GM12878 (cell line): Measurements from ENCODE around the gene PRMT5. TPM values are rescaled to one million over a fixed set of nuclear protein-coding genes. Genes with fewer than 3 reads are reported as not detected.

Experiments
- BMI1 ChIP-seq: fragments of 450-650 bp; IDR thresholded peaks from 2 replicates; pipeline ENCODE4 v1.6.1; 2016; ENCODE audit warnings: mild to moderate bottlenecking, moderate library complexity, borderline replicate concordance
- CHD1 ChIP-seq: IDR thresholded peaks from 2 replicates; pipeline ENCODE4 v1.6.1; 2012; ENCODE audit warnings: low read depth, low read length, improper control_type of control experiment
- EGR1 ChIP-seq, 2 experiments: IDR thresholded peaks; 1 replicate in 1 of 2; 2 replicates in 1 of 2; pipeline ENCODE4 v1.6.1; 2011 to 2012; ENCODE audit warnings: low read depth in 2 of 2, low read length in 2 of 2, borderline replicate concordance in 1 of 2, mild to moderate bottlenecking in 1 of 2, moderate library complexity in 1 of 2
- ELK1 ChIP-seq: IDR thresholded peaks from 2 replicates; pipeline ENCODE4 v1.6.1; 2012; ENCODE audit warnings: low read depth, low read length, improper control_type of control experiment
- ESRRA ChIP-seq: IDR thresholded peaks from 2 replicates; pipeline ENCODE4 v1.6.1; 2012; ENCODE audit warnings: mild to moderate bottlenecking, low read length, improper control_type of control experiment
- HCFC1 ChIP-seq: fragments of 150-350 bp; IDR thresholded peaks from 2 replicates; pipeline ENCODE4 v1.6.1; 2014; ENCODE audit warnings: low read length
- IKZF1 ChIP-seq: fragments of 450-650 bp; conservative IDR thresholded peaks from 2 replicates; pipeline ENCODE4 v1.6.1; 2017; ENCODE audit warnings: antibody characterized with exemption, mild to moderate bottlenecking
- MTA2 ChIP-seq: fragments of 450-650 bp; IDR thresholded peaks from 2 replicates; pipeline ENCODE4 v1.6.1; 2016; ENCODE audit warnings: low read depth, mild to moderate bottlenecking, moderate library complexity
- MXI1 ChIP-seq: fragments of 150-350 bp; IDR thresholded peaks from 2 replicates; pipeline ENCODE4 v1.6.1; 2011; ENCODE audit warnings: low read depth, mild to moderate bottlenecking, inconsistent platforms, low read length, improper control_type of control experiment
- MYC ChIP-seq: IDR thresholded peaks from 2 replicates; pipeline ENCODE4 v1.6.1; 2011; ENCODE audit warnings: mild to moderate bottlenecking, low read length, moderate library complexity, inconsistent platforms; ENCODE audit not compliant: insufficient read depth, insufficient replicate concordance, insufficient read length, severe bottlenecking
- NKRF ChIP-seq: fragments of 450-650 bp; conservative IDR thresholded peaks from 2 replicates; pipeline ENCODE4 v1.6.1; 2017; ENCODE audit warnings: mild to moderate bottlenecking, moderate library complexity
- RB1 ChIP-seq: fragments of 450-650 bp; formaldehyde crosslinking; IDR thresholded peaks from 2 replicates; pipeline ENCODE4 v1.6.1; 2017; ENCODE audit warnings: mild to moderate bottlenecking, borderline replicate concordance
- RUNX3 ChIP-seq: IDR thresholded peaks from 2 replicates; pipeline ENCODE4 v1.6.1; 2012; ENCODE audit warnings: low read length, inconsistent platforms
- SP1 ChIP-seq: IDR thresholded peaks from one replicate; pipeline ENCODE4 v1.6.1; 2011; ENCODE audit warnings: low read depth, low read length
- TCF7 ChIP-seq: IDR thresholded peaks from 2 replicates; pipeline ENCODE4 v1.6.1; 2014; ENCODE audit warnings: antibody characterized with exemption, borderline replicate concordance
- YY1 ChIP-seq: IDR thresholded peaks from 2 replicates; pipeline ENCODE4 v1.6.1; 2011; ENCODE audit warnings: low read depth, mild to moderate bottlenecking, low read length
- ZNF207 ChIP-seq: fragments of 450-650 bp; IDR thresholded peaks from 2 replicates; pipeline ENCODE4 v1.6.1; 2014; ENCODE audit warnings: antibody characterized with exemption, mild to moderate bottlenecking, borderline replicate concordance
- ZNF687 ChIP-seq: fragments of 450-650 bp; IDR thresholded peaks from 2 replicates; pipeline ENCODE4 v1.6.1; 2017; ENCODE audit warnings: mild to moderate bottlenecking, moderate library complexity
- polyA plus RNA-seq, 11 experiments: library from polyadenylated mRNA; depleted of rRNA in 4 of 11; unstranded in 6 of 11; stranded (reverse) in 5 of 11; fragments of >200 nt; fragmentation: Nextera tagmentation in 4 of 11; fragmentation: Illumina TruSeq in 1 of 11; extraction: Ambion mirVana in 4 of 11; extraction: Trizol in 1 of 11; gene quantifications; 1 replicate in 1 of 11; 2 replicates in 10 of 11; pipeline versions ENCODE4 v1.2.1 to v1.2.3, GENCODE V29; 2011 to 2016; ENCODE audit warnings: inconsistent platforms in 2 of 11, missing spikeins in 2 of 11, low read depth in 1 of 11
- total RNA-seq, 4 experiments: library from RNA; depleted of rRNA in 3 of 4; stranded (reverse); fragments of >200 nt in 3 of 4; fragmentation: Illumina TruSeq in 1 of 4; extraction: Trizol in 1 of 4; gene quantifications; 2 replicates each; pipeline versions ENCODE4 v1.2.1 to v1.2.3, GENCODE V29; 2013 to 2021
- TF ChIP-seq, protein P1 (sequence below), 3 experiments: IDR thresholded peaks in 2 of 3; conservative IDR thresholded peaks in 1 of 3; 2 replicates each; pipeline ENCODE4 v1.5.1; 2011; ENCODE audit warnings: low read depth in 3 of 3, low read length in 3 of 3, mild to moderate bottlenecking in 3 of 3, control low read depth in 2 of 3, moderate library complexity in 2 of 3, inconsistent platforms in 1 of 3, mixed read lengths in 1 of 3; ENCODE audit not compliant: control insufficient read depth in 2 of 3, insufficient read depth in 1 of 3; ENCODE audit errors: extremely low read depth in 1 of 3

The PRMT5 gene
- total and polyA plus RNA-seq, 10 of the 15 experiments (the other 5 are each of a cell fraction or from before 2014, with no cell fraction given) = 54.3 to 221 (median 111) TPM

DNA sequence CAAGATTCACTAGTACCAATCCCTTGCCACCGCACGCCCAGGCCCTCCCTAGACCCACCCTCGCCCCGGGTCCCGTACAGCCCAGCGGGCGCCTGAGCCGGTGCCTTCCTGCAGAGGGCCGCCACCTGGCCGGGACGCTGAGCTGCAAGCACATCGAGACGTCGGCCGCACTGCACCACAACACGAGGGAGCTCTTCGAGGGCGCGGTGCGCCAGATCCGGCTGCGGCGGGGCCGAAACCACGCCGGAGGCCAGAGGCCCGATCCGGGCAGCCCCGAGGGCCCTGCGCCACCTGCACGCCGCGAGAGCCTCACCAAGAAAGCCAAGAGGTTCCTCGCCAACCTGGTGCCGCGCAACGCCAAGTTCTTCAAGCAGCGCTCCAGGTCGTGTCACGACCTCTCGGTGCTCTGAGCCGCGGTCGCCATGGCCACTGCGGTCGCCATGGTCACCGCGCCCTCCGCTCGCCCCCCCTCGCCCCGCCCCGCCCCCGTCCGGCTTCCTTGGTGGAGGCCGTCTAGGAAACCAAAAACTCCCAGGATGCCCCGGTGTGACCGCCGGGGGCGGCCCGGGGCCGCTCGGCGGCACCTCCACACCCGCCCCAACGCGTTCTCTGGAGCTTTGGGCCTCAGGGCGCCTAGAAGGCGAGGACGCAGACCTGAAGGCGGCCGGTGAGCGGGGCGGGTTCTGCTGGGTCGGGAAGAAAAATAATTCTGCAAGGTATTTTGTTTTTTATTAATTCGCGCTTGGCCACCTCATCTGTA is 42.5 kb downstream of the PRMT5 start (continued):
- peak; percentile 97 for TF ChIP-seq ZNF687
- TF ChIP-seq CHD1 = no peak
- peak; percentile 8; the same call in 1 of the 2 replicates for TF ChIP-seq ZNF207
- TF ChIP-seq, protein P1, sequence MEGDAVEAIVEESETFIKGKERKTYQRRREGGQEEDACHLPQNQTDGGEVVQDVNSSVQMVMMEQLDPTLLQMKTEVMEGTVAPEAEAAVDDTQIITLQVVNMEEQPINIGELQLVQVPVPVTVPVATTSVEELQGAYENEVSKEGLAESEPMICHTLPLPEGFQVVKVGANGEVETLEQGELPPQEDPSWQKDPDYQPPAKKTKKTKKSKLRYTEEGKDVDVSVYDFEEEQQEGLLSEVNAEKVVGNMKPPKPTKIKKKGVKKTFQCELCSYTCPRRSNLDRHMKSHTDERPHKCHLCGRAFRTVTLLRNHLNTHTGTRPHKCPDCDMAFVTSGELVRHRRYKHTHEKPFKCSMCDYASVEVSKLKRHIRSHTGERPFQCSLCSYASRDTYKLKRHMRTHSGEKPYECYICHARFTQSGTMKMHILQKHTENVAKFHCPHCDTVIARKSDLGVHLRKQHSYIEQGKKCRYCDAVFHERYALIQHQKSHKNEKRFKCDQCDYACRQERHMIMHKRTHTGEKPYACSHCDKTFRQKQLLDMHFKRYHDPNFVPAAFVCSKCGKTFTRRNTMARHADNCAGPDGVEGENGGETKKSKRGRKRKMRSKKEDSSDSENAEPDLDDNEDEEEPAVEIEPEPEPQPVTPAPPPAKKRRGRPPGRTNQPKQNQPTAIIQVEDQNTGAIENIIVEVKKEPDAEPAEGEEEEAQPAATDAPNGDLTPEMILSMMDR (IDR thresholded peaks at IDR 0.05 in 2 of 3, conservative IDR thresholded peaks at IDR 0.05 in 1 of 3; ENCODE audit: control insufficient read depth in 2 of 3, extremely low read depth in 1 of 3, insufficient read depth in 1 of 3, low read depth in 3 of 3, low read length in 3 of 3) = peak; percentile 13 to 46 (median 18); a peak in 4 of 6 replicates
- peak; percentile 52; the same call in 1 of the 2 replicates for TF ChIP-seq ESRRA
- TF ChIP-seq HCFC1 = no peak; the same call in 1 of the 2 replicates
- peak in 1 of 2 experiments; percentile 79; a peak in 2 of 3 replicates for TF ChIP-seq EGR1 (IDR thresholded peaks at IDR 0.05; ENCODE audit: borderline replicate concordance in 1 of 2, low read depth in 2 of 2, low read length in 2 of 2)
- no peak for TF ChIP-seq ELK1
- peak; percentile 84 for TF ChIP-seq MYC
- TF ChIP-seq MXI1 = peak; percentile 92
- peak; percentile 71 for TF ChIP-seq RUNX3
- peak; percentile 75 for TF ChIP-seq NKRF
- no peak for TF ChIP-seq MTA2
- peak; percentile 42 for TF ChIP-seq SP1
- TF ChIP-seq BMI1 = peak; percentile 97
- TF ChIP-seq TCF7 = no peak
- TF ChIP-seq RB1 = peak; percentile 37; the same call in 1 of the 2 replicates
- peak; percentile 69 for TF ChIP-seq IKZF1
- peak; percentile 43; the same call in 1 of the 2 replicates for TF ChIP-seq YY1
